ENCODE measurements around the gene REX1BD.

DNA sequence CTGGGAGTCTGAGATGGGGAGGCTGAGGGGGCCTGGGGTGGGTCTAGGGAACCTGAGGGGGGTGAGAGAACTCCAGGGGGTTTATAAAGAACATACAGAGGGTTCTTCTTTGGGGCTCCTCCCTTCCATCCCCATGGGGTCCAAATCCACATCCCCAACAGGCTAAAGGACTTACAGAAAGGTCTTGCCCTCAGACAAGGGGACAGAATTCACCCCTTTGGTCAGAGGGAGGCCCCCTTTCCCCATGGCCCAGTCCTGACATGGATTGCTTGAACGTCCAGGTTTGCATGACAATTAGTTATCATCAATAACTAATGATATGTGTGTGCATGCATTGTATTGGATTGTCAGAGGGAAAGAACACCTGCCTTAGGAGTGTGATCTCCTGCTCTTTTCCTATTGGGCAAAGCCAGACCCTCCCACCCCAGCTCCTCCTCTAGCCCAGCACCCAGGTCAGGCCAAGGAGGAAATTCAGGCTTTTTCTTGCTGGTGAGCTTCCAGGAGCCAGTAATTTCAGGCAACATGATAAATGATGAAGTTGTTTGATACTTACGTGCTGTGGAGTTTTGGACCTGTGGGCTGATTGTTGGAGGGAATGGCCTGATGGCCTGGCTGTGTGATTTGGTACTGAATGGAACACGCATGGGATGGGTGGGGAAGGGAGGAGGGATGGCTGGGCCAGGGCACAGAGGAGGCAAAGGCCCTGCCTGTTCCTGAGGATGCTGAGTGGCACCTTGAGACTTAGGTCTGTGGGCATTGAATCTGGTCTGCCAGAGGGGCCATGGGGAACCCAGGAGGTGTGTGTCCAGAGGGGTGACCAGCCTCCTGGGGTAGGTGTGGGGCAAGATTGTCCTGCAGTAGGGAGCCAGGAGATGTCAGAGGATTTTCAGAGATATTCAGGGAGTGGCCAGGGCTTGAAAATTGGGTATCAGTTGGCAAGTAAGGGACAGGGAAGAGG, 49.4 kb downstream of the REX1BD start:
- TF ChIP-seq FOXM1 (CRISPR knock-in tag; IDR thresholded peaks at IDR 0.05) (no peak), JUND (CRISPR knock-in tag; IDR thresholded peaks at IDR 0.05) (no peak), RBAK (CRISPR knock-in tag; IDR thresholded peaks at IDR 0.05) (no peak), ATM (IDR thresholded peaks at IDR 0.05; ENCODE audit: borderline replicate concordance) (no peak), HIVEP1 (CRISPR knock-in tag; IDR thresholded peaks at IDR 0.05) (no peak), EZH2 (conservative IDR thresholded peaks at IDR 0.05; ENCODE audit: low read depth, low read length) (no peak), NFYB (CRISPR knock-in tag; IDR thresholded peaks at IDR 0.05) (no peak), HDAC2 (CRISPR knock-in tag; IDR thresholded peaks at IDR 0.05) (no peak)
- TF ChIP-seq, protein P1, sequence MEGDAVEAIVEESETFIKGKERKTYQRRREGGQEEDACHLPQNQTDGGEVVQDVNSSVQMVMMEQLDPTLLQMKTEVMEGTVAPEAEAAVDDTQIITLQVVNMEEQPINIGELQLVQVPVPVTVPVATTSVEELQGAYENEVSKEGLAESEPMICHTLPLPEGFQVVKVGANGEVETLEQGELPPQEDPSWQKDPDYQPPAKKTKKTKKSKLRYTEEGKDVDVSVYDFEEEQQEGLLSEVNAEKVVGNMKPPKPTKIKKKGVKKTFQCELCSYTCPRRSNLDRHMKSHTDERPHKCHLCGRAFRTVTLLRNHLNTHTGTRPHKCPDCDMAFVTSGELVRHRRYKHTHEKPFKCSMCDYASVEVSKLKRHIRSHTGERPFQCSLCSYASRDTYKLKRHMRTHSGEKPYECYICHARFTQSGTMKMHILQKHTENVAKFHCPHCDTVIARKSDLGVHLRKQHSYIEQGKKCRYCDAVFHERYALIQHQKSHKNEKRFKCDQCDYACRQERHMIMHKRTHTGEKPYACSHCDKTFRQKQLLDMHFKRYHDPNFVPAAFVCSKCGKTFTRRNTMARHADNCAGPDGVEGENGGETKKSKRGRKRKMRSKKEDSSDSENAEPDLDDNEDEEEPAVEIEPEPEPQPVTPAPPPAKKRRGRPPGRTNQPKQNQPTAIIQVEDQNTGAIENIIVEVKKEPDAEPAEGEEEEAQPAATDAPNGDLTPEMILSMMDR (CRISPR knock-in tag; IDR thresholded peaks at IDR 0.05), result peak; percentile 34; the same call in 1 of the 2 replicates
- TF ChIP-seq, protein P2, sequence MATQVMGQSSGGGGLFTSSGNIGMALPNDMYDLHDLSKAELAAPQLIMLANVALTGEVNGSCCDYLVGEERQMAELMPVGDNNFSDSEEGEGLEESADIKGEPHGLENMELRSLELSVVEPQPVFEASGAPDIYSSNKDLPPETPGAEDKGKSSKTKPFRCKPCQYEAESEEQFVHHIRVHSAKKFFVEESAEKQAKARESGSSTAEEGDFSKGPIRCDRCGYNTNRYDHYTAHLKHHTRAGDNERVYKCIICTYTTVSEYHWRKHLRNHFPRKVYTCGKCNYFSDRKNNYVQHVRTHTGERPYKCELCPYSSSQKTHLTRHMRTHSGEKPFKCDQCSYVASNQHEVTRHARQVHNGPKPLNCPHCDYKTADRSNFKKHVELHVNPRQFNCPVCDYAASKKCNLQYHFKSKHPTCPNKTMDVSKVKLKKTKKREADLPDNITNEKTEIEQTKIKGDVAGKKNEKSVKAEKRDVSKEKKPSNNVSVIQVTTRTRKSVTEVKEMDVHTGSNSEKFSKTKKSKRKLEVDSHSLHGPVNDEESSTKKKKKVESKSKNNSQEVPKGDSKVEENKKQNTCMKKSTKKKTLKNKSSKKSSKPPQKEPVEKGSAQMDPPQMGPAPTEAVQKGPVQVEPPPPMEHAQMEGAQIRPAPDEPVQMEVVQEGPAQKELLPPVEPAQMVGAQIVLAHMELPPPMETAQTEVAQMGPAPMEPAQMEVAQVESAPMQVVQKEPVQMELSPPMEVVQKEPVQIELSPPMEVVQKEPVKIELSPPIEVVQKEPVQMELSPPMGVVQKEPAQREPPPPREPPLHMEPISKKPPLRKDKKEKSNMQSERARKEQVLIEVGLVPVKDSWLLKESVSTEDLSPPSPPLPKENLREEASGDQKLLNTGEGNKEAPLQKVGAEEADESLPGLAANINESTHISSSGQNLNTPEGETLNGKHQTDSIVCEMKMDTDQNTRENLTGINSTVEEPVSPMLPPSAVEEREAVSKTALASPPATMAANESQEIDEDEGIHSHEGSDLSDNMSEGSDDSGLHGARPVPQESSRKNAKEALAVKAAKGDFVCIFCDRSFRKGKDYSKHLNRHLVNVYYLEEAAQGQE (IDR thresholded peaks at IDR 0.05; ENCODE audit: borderline replicate concordance in 1 of 2, low read depth in 1 of 2, low read length in 2 of 2), result no peak
- TF ChIP-seq, protein P3, sequence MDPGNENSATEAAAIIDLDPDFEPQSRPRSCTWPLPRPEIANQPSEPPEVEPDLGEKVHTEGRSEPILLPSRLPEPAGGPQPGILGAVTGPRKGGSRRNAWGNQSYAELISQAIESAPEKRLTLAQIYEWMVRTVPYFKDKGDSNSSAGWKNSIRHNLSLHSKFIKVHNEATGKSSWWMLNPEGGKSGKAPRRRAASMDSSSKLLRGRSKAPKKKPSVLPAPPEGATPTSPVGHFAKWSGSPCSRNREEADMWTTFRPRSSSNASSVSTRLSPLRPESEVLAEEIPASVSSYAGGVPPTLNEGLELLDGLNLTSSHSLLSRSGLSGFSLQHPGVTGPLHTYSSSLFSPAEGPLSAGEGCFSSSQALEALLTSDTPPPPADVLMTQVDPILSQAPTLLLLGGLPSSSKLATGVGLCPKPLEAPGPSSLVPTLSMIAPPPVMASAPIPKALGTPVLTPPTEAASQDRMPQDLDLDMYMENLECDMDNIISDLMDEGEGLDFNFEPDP (CRISPR knock-in tag; conservative IDR thresholded peaks at IDR 0.05), result no peak
